Progenitor cell of endocrine pancreas (in vitro differentiated cells): ENCODE results near the gene FBXL5. TPM values are rescaled to one million over a fixed set of nuclear protein-coding genes. Genes with fewer than 3 reads are reported as not detected.

Experiments
- DNase-seq: peaks from one replicate; pipeline ENCODE4 v3.0.0; 2021; ENCODE audit warnings: low spot score; ENCODE audit not compliant: unreplicated experiment
- H3K27ac Mint-ChIP-seq: 2 replicates; pipeline ENCODE4 v1.8.0; 2021; ENCODE audit warnings: mild to moderate bottlenecking, moderate library complexity, mixed read lengths
- H3K27me3 Mint-ChIP-seq: 2 replicates; pipeline ENCODE4 v1.8.0; 2021; ENCODE audit warnings: mixed read lengths
- H3K36me3 Mint-ChIP-seq: 2 replicates; pipeline ENCODE4 v1.8.0; 2022; ENCODE audit warnings: mixed read lengths; ENCODE audit not compliant: insufficient read depth
- H3K4me1 Mint-ChIP-seq: 2 replicates; pipeline ENCODE4 v1.8.0; 2021; ENCODE audit warnings: low read depth, mixed read lengths
- H3K4me3 Mint-ChIP-seq: 2 replicates; pipeline ENCODE4 v1.8.0; 2021; ENCODE audit warnings: low read depth, mild to moderate bottlenecking, moderate library complexity, mixed read lengths
- H3K9me3 Mint-ChIP-seq: 2 replicates; pipeline ENCODE4 v1.8.0; 2021; ENCODE audit warnings: low read depth, mixed read lengths
- total RNA-seq: library from RNA; stranded (reverse); gene quantifications from 2 replicates; pipeline ENCODE4 v1.2.1, GENCODE V29; 2021
- TF ChIP-seq, protein P1 (sequence below): fragments of 200-600 bp; sonication (generic); IDR thresholded peaks from one replicate; pipeline ENCODE4 v1.5.0; 2021; ENCODE audit warnings: antibody characterized with exemption, mild to moderate bottlenecking; ENCODE audit not compliant: unreplicated experiment

The FBXL5 gene
- total RNA-seq, 1 donor from 2014 or later, result 66.9 TPM

DNA sequence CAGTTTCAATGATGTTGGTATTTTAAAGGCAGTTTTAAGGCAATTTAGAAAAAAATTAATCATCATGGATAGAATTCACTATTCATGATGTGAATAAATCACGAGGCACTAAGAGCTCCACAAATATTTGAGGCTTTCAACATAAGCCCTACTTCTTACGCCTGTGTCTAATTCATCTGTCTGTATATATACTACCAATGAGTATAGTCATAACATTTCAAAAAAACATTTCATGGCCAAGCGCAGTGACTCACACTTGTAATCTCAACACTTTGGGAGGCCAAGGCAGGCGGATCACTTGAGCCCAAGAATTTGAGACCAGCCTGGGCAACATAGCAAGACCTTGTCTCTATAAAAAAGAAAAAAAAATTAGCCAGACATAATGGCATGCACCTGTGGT lies 56.5 kb downstream of the FBXL5 start:
- TF ChIP-seq, protein P1, sequence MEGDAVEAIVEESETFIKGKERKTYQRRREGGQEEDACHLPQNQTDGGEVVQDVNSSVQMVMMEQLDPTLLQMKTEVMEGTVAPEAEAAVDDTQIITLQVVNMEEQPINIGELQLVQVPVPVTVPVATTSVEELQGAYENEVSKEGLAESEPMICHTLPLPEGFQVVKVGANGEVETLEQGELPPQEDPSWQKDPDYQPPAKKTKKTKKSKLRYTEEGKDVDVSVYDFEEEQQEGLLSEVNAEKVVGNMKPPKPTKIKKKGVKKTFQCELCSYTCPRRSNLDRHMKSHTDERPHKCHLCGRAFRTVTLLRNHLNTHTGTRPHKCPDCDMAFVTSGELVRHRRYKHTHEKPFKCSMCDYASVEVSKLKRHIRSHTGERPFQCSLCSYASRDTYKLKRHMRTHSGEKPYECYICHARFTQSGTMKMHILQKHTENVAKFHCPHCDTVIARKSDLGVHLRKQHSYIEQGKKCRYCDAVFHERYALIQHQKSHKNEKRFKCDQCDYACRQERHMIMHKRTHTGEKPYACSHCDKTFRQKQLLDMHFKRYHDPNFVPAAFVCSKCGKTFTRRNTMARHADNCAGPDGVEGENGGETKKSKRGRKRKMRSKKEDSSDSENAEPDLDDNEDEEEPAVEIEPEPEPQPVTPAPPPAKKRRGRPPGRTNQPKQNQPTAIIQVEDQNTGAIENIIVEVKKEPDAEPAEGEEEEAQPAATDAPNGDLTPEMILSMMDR, result no peak
- Mint-ChIP-seq H3K9me3 (peaks cover 2% of the 10 kb centered on the region), H3K4me3 (no peak overlapping the region), H3K4me1 (no peaks in the 10 kb centered on the region), H3K27me3 (no peaks in the 10 kb centered on the region), H3K36me3 (peaks cover 34% of the 10 kb centered on the region), H3K27ac (no peak overlapping the region)
- no peak for DNase-seq

GRCh38 chr4:15592799-15593198 lies 62.4 kb downstream of the FBXL5 start:
- no peak for DNase-seq
- Mint-ChIP-seq H3K4me3 (no peak overlapping the region), H3K27me3 (no peaks in the 10 kb centered on the region), H3K9me3 (peaks cover under 1% of the 10 kb centered on the region), H3K4me1 (no peaks in the 10 kb centered on the region), H3K36me3 (peaks cover 2% of the 10 kb centered on the region), H3K27ac (no peak overlapping the region)
- TF ChIP-seq, protein P1, result no peak

GRCh38 chr4:15587649-15588048 lies 67.5 kb downstream of the FBXL5 start:
- Mint-ChIP-seq H3K4me3 (no peak overlapping the region), H3K36me3 (peaks cover 21% of the 10 kb centered on the region), H3K9me3 (peaks cover 9% of the 10 kb centered on the region), H3K27ac (no peak overlapping the region), H3K27me3 (no peaks in the 10 kb centered on the region), H3K4me1 (no peaks in the 10 kb centered on the region)
- TF ChIP-seq, protein P1, result no peak
- no peak for DNase-seq

- Mint-ChIP-seq H3K4me3 (no peak overlapping the region), H3K27me3 (no peaks in the 10 kb centered on the region), H3K27ac (no peak overlapping the region), H3K9me3 (peaks cover 9% of the 10 kb centered on the region), H3K36me3 (peaks cover 26% of the 10 kb centered on the region), H3K4me1 (no peaks in the 10 kb centered on the region)
- TF ChIP-seq, protein P1, result no peak
- DNase-seq, result no peak
These were observed 69.1 kb downstream of the FBXL5 start for GRCh38 chr4:15586066-15586465.

DNA sequence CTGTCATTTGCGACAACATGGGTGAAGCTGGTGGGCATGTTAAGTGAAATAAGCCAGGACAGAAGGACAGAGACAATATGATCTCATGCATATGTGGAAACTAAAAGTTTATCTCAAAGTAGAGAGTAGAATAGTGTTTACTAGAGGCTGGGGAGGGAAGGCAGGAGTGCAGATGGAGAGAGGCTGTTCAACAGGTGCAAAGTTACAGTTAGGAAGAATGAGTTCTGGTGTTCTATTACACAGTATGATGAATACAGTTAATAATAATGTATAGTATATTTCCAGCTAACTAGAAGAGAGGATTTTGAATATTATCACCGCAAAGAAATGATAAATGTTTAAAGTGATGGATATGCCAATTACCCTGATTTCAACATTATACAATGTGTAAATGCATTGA lies 69.8 kb downstream of the FBXL5 start:
- Mint-ChIP-seq H3K36me3 (peaks cover 26% of the 10 kb centered on the region), H3K4me1 (no peaks in the 10 kb centered on the region), H3K9me3 (peaks cover 9% of the 10 kb centered on the region), H3K27me3 (no peaks in the 10 kb centered on the region), H3K4me3 (no peak overlapping the region), H3K27ac (no peak overlapping the region)
- TF ChIP-seq, protein P1, result no peak
- DNase-seq, result no peak
